GM23338 (cell line): Measurements from ENCODE around the gene TAF4. TPM values are rescaled to one million over a fixed set of nuclear protein-coding genes. Genes with fewer than 3 reads are reported as not detected.

Source experiments
- ATAC-seq: fragments of 200-7000 bp; cut with Tn5 transposase; 3 replicates; pipeline ENCODE4 v1.9.1; 2020
- DNase-seq: peaks from one replicate; pipeline ENCODE4 v3.0.0-alpha.2; 2015; ENCODE audit warnings: low spot score
- H2AFZ ChIP-seq: fragments of 200-600 bp; sonication (generic); 2 replicates; pipeline ENCODE4 v1.8.0; 2016; ENCODE audit warnings: antibody characterized with exemption, mild to moderate bottlenecking, moderate library complexity
- H3F3A ChIP-seq: fragments of 200-600 bp; sonication (generic); replicated peaks from 2 replicates; pipeline ENCODE4 v1.8.0; 2017; ENCODE audit warnings: antibody characterized with exemption, mixed run types, low read depth
- H3K27ac ChIP-seq: fragments of 200-600 bp; sonication (generic); 2 replicates; pipeline ENCODE4 v1.6.1; 2016; ENCODE audit warnings: low read depth
- H3K27me3 ChIP-seq: fragments of 200-600 bp; sonication (generic); 2 replicates; pipeline ENCODE4 v1.8.0; 2016; ENCODE audit warnings: mild to moderate bottlenecking, mixed run types, moderate library complexity; ENCODE audit not compliant: insufficient read depth
- H3K36me3 ChIP-seq: fragments of 200-600 bp; sonication (generic); 2 replicates; pipeline ENCODE4 v1.8.0; 2016; ENCODE audit warnings: mild to moderate bottlenecking; ENCODE audit not compliant: insufficient read depth
- H3K4me1 ChIP-seq: fragments of 200-600 bp; sonication (generic); 2 replicates; pipeline ENCODE4 v1.8.0; 2016; ENCODE audit warnings: mild to moderate bottlenecking, moderate library complexity; ENCODE audit not compliant: insufficient read depth
- H3K4me2 ChIP-seq: fragments of 200-600 bp; sonication (generic); 2 replicates; pipeline ENCODE4 v1.7.1; 2017; ENCODE audit warnings: mixed run types
- H3K4me3 ChIP-seq: fragments of 200-600 bp; sonication (generic); 2 replicates; pipeline ENCODE4 v1.6.1; 2016; ENCODE audit warnings: mixed run types
- H3K79me2 ChIP-seq: fragments of 200-600 bp; sonication (generic); replicated peaks from 2 replicates; pipeline ENCODE4 v1.8.0; 2017; ENCODE audit warnings: mild to moderate bottlenecking; ENCODE audit not compliant: insufficient read depth
- H3K9me2 ChIP-seq: fragments of 200-600 bp; sonication (generic); 2 replicates; pipeline ENCODE4 v1.8.0; 2017; ENCODE audit not compliant: insufficient read depth
- H4K20me1 ChIP-seq: fragments of 200-600 bp; sonication (generic); replicated peaks from 2 replicates; pipeline ENCODE4 v1.8.0; 2017; ENCODE audit warnings: mild to moderate bottlenecking; ENCODE audit not compliant: insufficient read depth
- H3K27ac Mint-ChIP-seq: 2 replicates; pipeline ENCODE4 v1.8.0; 2020; ENCODE audit warnings: inconsistent platforms, mild to moderate bottlenecking, moderate library complexity, mixed read lengths
- H3K27me3 Mint-ChIP-seq: 3 replicates; pipeline ENCODE4 v1.8.0; 2022; ENCODE audit warnings: low read depth, mild to moderate bottlenecking, moderate library complexity, mixed read lengths, inconsistent platforms; ENCODE audit not compliant: insufficient read depth, poor library complexity
- H3K36me3 Mint-ChIP-seq: 3 replicates; pipeline ENCODE4 v1.8.0; 2021; ENCODE audit warnings: low read depth, mild to moderate bottlenecking, inconsistent platforms, moderate library complexity, mixed read lengths
- H3K4me1 Mint-ChIP-seq: 3 replicates; pipeline ENCODE4 v1.8.0; 2020; ENCODE audit warnings: mild to moderate bottlenecking, inconsistent platforms, mixed read lengths
- H3K4me3 Mint-ChIP-seq: 3 replicates; pipeline ENCODE4 v1.8.0; 2021; ENCODE audit warnings: moderate library complexity, mild to moderate bottlenecking, inconsistent platforms, mixed read lengths
- H3K9me3 Mint-ChIP-seq: 3 replicates; pipeline ENCODE4 v1.8.0; 2020; ENCODE audit warnings: moderate library complexity, mild to moderate bottlenecking, inconsistent platforms, mixed read lengths
- CREB1 ChIP-seq: fragments of 250-450 bp; sonication (Bioruptor Pico); IDR thresholded peaks from 2 replicates; pipeline ENCODE4 v1.5.0; 2020; ENCODE audit warnings: low read depth, mild to moderate bottlenecking, moderate library complexity
- EZH2 ChIP-seq: fragments of 200-600 bp; sonication (generic); IDR thresholded peaks from one replicate; pipeline ENCODE4 v1.8.0; 2017; ENCODE audit warnings: antibody characterized with exemption, mild to moderate bottlenecking, low read depth; ENCODE audit not compliant: unreplicated experiment
- EZH2phosphoT487 ChIP-seq: fragments of 200-600 bp; sonication (generic); IDR thresholded peaks from one replicate; pipeline ENCODE4 v1.8.1; 2018; ENCODE audit warnings: antibody characterized with exemption; ENCODE audit not compliant: unreplicated experiment
- POLR2AphosphoS5 ChIP-seq: IDR thresholded peaks from 2 replicates; pipeline ENCODE4 v1.6.1; 2016; ENCODE audit warnings: antibody characterized with exemption, low read depth
- ZNF331 ChIP-seq: fragments of 250-450 bp; sonication (Bioruptor Pico); IDR thresholded peaks from 2 replicates; pipeline ENCODE4 v1.5.0; 2020; ENCODE audit warnings: low read depth, mild to moderate bottlenecking, moderate library complexity
- polyA plus RNA-seq: library from polyadenylated mRNA; unstranded; fragments of >200 nt; fragmentation: Nextera tagmentation; extraction: Ambion mirVana; gene quantifications from 2 replicates; pipeline ENCODE4 v1.2.1, GENCODE V29; 2016
- total RNA-seq: library from RNA; depleted of rRNA; stranded (reverse); fragments of >200 nt; shearing (Covaris generic); gene quantifications from 2 replicates; pipeline ENCODE4 v1.2.3, GENCODE V29; 2014
- TF ChIP-seq, protein P1 (sequence below): fragments of 250-450 bp; sonication (Bioruptor Pico); IDR thresholded peaks from 2 replicates; pipeline ENCODE4 v1.5.0; 2020; ENCODE audit warnings: mild to moderate bottlenecking, moderate library complexity
- TF ChIP-seq, protein P2 (sequence below): IDR thresholded peaks from 2 replicates; pipeline ENCODE4 v1.6.1; 2016; ENCODE audit warnings: antibody characterized with exemption
- TF ChIP-seq, protein P3 (sequence below): IDR thresholded peaks from one replicate; pipeline ENCODE4 v1.6.1; 2018; ENCODE audit warnings: antibody characterized with exemption; ENCODE audit not compliant: unreplicated experiment

Gene TAF4
- total and polyA plus RNA-seq, 2 experiments from 2014 or later, result 7.2 to 60.0 TPM

DNA sequence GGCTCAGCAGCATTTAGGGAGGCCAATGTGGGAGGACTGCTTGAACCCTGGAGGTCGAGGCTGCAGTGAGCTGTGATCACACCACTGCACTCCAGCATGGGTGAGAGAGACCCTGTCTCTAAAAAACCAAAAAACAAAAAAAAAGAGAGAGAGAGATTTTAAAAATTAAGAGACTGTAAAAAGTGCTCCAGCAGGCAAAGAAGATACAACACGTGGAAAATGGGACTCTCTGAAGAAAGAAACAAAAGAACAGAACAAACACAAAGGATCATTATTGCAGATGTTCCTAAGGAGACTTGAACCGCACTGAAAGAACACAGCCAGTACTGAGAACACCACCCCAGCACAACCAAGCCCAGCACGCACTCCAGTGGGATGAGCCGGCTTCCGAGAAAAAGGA lies 74.2 kb downstream of the TAF4 start (continued):
- TF ChIP-seq, protein P1, sequence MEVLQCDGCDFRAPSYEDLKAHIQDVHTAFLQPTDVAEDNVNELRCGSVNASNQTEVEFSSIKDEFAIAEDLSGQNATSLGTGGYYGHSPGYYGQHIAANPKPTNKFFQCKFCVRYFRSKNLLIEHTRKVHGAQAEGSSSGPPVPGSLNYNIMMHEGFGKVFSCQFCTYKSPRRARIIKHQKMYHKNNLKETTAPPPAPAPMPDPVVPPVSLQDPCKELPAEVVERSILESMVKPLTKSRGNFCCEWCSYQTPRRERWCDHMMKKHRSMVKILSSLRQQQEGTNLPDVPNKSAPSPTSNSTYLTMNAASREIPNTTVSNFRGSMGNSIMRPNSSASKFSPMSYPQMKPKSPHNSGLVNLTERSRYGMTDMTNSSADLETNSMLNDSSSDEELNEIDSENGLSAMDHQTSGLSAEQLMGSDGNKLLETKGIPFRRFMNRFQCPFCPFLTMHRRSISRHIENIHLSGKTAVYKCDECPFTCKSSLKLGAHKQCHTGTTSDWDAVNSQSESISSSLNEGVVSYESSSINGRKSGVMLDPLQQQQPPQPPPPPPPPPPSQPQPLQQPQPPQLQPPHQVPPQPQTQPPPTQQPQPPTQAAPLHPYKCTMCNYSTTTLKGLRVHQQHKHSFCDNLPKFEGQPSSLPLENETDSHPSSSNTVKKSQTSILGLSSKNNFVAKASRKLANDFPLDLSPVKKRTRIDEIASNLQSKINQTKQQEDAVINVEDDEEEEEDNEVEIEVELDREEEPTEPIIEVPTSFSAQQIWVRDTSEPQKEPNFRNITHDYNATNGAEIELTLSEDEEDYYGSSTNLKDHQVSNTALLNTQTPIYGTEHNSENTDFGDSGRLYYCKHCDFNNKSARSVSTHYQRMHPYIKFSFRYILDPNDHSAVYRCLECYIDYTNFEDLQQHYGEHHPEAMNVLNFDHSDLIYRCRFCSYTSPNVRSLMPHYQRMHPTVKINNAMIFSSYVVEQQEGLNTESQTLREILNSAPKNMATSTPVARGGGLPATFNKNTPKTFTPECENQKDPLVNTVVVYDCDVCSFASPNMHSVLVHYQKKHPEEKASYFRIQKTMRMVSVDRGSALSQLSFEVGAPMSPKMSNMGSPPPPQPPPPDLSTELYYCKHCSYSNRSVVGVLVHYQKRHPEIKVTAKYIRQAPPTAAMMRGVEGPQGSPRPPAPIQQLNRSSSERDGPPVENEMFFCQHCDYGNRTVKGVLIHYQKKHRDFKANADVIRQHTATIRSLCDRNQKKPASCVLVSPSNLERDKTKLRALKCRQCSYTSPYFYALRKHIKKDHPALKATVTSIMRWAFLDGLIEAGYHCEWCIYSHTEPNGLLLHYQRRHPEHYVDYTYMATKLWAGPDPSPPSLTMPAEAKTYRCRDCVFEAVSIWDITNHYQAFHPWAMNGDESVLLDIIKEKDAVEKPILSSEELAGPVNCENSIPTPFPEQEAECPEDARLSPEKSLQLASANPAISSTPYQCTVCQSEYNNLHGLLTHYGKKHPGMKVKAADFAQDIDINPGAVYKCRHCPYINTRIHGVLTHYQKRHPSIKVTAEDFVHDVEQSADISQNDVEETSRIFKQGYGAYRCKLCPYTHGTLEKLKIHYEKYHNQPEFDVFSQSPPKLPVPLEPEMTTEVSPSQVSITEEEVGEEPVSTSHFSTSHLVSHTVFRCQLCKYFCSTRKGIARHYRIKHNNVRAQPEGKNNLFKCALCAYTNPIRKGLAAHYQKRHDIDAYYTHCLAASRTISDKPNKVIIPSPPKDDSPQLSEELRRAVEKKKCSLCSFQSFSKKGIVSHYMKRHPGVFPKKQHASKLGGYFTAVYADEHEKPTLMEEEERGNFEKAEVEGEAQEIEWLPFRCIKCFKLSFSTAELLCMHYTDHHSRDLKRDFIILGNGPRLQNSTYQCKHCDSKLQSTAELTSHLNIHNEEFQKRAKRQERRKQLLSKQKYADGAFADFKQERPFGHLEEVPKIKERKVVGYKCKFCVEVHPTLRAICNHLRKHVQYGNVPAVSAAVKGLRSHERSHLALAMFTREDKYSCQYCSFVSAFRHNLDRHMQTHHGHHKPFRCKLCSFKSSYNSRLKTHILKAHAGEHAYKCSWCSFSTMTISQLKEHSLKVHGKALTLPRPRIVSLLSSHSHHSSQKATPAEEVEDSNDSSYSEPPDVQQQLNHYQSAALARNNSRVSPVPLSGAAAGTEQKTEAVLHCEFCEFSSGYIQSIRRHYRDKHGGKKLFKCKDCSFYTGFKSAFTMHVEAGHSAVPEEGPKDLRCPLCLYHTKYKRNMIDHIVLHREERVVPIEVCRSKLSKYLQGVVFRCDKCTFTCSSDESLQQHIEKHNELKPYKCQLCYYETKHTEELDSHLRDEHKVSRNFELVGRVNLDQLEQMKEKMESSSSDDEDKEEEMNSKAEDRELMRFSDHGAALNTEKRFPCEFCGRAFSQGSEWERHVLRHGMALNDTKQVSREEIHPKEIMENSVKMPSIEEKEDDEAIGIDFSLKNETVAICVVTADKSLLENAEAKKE, result no peak
- no peak for TF ChIP-seq ZNF331 (CRISPR knock-in tag)
- TF ChIP-seq EZH2, result no peak
- TF ChIP-seq EZH2phosphoT487, result no peak

DNA sequence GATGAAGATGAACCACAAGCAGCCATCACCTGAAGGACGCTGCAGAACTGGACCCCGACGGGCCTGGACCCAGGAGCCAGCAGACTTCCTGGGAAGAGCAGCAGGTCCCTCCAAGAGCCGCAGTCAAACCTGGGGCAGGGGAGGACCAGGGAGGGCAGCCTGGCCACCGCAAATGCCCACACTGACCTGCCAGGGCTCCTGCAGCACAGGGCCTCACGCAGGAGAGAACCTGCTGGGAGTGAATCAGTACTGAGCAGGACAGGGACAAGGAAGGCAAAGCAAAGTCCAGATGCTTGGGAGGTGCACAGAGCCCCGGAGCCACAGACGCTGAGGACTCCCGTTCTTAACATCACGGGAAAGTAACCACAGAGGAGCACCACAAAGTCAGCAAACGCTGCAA lies 75.2 kb downstream of the TAF4 start:
- H3K36me3 ChIP-seq, result peaks cover 24% of the 10 kb centered on the region
- H3K4me3 ChIP-seq, result no peak overlapping the region
- Mint-ChIP-seq H3K4me3 (no peak overlapping the region), H3K27me3 (peaks cover 7% of the 10 kb centered on the region), H3K4me1 (no peaks in the 10 kb centered on the region), H3K27ac (no peak overlapping the region), H3K36me3 (peaks cover 83% of the 10 kb centered on the region), H3K9me3 (peaks cover 11% of the 10 kb centered on the region; the same call in 2 of the 3 replicates)
- no peaks in the 10 kb centered on the region for H3K9me2 ChIP-seq
- H3K27me3 ChIP-seq, result no peaks in the 10 kb centered on the region
- peaks cover 2% of the 10 kb centered on the region; the same call in 1 of the 2 replicates for H4K20me1 ChIP-seq
- no peak overlapping the region for H2AFZ ChIP-seq
- no peaks in the 10 kb centered on the region for H3K4me1 ChIP-seq
- no peak for ATAC-seq
- H3K4me2 ChIP-seq, result no peak overlapping the region
- no peak for DNase-seq
- H3F3A ChIP-seq, result no peaks in the 10 kb centered on the region
- no peak overlapping the region for H3K27ac ChIP-seq
- peaks cover 27% of the 10 kb centered on the region for H3K79me2 ChIP-seq
- no peak for TF ChIP-seq POLR2AphosphoS5
- no peak for TF ChIP-seq EZH2
- TF ChIP-seq ZNF331 (CRISPR knock-in tag), result no peak
- no peak for TF ChIP-seq CREB1 (CRISPR knock-in tag)
- TF ChIP-seq, protein P2, sequence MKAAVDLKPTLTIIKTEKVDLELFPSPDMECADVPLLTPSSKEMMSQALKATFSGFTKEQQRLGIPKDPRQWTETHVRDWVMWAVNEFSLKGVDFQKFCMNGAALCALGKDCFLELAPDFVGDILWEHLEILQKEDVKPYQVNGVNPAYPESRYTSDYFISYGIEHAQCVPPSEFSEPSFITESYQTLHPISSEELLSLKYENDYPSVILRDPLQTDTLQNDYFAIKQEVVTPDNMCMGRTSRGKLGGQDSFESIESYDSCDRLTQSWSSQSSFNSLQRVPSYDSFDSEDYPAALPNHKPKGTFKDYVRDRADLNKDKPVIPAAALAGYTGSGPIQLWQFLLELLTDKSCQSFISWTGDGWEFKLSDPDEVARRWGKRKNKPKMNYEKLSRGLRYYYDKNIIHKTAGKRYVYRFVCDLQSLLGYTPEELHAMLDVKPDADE, result no peak
- TF ChIP-seq, protein P3, sequence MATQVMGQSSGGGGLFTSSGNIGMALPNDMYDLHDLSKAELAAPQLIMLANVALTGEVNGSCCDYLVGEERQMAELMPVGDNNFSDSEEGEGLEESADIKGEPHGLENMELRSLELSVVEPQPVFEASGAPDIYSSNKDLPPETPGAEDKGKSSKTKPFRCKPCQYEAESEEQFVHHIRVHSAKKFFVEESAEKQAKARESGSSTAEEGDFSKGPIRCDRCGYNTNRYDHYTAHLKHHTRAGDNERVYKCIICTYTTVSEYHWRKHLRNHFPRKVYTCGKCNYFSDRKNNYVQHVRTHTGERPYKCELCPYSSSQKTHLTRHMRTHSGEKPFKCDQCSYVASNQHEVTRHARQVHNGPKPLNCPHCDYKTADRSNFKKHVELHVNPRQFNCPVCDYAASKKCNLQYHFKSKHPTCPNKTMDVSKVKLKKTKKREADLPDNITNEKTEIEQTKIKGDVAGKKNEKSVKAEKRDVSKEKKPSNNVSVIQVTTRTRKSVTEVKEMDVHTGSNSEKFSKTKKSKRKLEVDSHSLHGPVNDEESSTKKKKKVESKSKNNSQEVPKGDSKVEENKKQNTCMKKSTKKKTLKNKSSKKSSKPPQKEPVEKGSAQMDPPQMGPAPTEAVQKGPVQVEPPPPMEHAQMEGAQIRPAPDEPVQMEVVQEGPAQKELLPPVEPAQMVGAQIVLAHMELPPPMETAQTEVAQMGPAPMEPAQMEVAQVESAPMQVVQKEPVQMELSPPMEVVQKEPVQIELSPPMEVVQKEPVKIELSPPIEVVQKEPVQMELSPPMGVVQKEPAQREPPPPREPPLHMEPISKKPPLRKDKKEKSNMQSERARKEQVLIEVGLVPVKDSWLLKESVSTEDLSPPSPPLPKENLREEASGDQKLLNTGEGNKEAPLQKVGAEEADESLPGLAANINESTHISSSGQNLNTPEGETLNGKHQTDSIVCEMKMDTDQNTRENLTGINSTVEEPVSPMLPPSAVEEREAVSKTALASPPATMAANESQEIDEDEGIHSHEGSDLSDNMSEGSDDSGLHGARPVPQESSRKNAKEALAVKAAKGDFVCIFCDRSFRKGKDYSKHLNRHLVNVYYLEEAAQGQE, result no peak
